GM19467 (cell line): ENCODE data around the gene SEC22B.
"Not testable (repeated sequence)": the region's sequence is repeated elsewhere in the genome, so short reads cannot be mapped to it uniquely, and the experiment has no call there.

Source experiments
- ATAC-seq: cut with Tn5 transposase; IDR thresholded peaks from one replicate; pipeline ENCODE4 v1.9.1; 2021; ENCODE audit warnings: mild to moderate bottlenecking, moderate library complexity; ENCODE audit not compliant: unreplicated experiment

Gene SEC22B

DNA sequence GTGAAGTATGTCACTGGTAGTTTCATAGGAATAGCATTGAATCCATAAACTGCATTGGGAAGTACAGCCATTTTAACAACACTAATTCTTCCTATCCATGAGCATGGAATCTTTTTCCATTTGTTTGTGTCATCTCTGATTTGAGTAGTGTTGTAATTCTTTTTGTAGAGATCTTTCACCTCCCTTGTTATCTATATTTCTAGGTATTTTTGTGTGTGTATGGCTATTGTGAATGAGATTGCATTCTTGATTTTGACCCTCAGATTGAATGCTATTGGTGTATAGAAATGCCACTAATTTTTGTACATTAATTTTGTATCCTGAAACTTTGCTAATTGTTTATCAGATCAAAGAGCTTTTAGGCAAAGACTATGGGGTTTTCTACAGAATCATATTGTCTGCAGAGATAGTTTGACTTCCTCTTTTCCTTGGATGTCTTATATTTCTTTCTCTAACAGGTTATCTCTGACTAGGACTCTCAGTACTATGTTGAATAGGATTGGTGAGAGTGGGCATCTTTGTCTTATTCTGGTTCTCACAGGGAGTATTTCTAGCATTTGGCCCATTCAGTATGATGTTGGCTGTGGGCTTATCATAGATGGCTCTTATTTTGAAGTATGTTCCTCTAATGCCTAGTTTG, 26.8 kb downstream of the SEC22B start:
- not testable (repeated sequence) for ATAC-seq

DNA sequence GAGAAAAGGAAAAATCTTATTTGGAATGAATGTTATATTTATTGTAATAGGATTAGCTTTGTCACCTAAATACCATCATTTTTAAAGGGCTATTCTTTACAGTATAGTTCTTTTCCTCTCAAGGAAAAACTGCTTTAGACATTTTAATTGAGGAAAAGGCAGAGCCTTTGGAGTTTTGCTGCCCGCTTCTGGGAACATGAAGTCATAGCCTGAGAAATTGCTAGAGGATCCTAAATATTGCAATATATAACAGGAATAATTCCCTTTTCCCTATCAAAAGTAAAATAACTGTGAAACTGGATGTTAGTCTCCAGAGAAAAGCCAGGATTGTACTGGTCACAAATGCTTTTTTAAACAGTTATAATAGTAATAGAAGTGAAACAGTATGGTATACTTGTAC, 30.5 kb downstream of the SEC22B start:
- not testable (repeated sequence) for ATAC-seq

DNA sequence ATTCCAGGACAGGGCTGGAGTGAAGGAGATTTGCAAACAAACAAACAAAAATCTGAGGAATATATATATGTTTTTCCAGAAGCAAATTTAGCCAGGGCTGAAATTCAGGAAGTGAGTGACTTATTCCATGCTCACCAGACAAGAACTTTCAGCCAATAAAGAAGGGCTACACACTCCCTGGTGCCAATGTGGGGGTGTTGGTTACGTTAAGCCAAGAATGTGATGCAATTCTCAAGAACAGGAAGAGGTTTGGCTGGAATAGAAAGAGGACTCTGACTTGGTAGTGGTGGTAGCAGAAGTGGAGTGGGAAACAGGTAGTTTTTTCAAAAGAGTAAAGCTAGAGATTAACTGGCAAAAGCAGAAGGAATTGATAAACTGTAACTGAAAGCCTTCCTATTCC, 31.7 kb downstream of the SEC22B start:
- ATAC-seq = not testable (repeated sequence)

DNA sequence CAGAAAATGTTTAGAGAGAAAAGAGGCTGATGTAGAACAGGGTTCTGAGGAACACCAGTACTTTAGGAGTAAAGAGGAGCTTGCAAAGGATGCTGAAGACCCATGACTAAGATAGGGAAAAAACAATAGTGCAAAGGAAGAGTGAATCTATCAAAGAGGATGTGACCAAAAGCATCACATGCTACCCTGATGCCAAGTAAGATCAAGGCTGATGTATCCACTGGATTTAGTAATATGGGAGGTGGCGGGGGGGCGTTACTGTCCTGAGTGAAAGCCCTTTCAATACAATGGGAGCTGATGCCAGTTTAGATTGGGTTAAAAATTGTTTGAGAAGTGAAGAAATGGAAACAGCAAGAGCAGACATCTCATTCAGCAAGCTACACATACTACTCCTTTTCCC, 32.2 kb downstream of the SEC22B start:
- ATAC-seq = not testable (repeated sequence)

DNA sequence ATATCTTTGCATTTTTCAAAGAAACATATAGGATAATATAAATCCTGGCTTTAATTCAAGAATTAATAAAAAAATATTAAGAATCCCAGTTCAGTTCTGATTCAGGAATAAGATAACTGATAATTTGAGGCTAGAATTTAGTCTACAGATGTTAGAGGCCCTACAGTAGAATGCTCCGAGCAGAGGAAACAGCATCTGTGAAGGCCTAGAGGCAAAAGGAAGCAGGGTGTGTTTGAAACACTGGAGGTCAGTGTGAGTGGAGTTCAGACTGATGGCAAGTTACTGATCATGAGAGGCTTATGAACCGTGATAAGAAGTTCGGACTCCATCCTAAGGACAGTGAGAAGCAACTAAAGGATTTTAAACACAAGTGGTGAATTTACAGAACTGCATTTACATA, 33.0 kb downstream of the SEC22B start:
- ATAC-seq = not testable (repeated sequence)

DNA sequence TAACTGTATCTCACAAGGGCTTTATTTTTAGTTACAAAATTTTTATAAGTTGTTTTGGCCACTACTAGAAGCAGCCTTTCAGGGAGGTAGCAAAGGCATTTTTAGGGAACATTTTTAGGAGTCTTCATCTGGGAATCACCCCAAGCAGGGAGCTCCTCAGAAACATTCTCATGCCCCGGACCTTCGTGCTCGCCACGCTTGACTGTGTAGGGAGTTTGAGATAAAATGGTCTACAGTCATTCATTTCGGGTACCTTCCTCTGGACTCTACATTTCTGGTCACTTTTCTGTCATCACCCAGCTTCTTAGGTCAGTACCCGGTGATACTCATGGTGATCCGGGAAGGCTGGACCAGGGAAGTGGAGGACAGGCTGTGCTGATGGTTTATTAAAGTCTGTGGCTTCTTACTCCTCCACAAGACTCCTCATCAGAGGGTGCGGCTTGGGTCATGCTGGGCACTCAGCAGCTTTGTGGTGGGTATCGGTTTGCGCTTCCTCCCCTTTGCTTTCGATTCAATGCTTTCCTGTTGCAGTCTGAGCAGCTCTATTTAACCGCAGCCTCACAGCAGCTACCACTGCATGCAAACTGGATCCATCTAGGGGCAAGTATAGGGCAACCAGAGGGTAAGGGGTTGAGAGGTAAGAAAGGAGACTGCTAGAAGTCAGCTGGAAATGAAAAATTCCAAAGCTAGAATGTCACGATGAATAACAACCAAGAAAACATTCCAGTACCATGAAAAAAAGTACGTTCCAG, 33.6 kb downstream of the SEC22B start:
- ATAC-seq = peak; percentile 97

DNA sequence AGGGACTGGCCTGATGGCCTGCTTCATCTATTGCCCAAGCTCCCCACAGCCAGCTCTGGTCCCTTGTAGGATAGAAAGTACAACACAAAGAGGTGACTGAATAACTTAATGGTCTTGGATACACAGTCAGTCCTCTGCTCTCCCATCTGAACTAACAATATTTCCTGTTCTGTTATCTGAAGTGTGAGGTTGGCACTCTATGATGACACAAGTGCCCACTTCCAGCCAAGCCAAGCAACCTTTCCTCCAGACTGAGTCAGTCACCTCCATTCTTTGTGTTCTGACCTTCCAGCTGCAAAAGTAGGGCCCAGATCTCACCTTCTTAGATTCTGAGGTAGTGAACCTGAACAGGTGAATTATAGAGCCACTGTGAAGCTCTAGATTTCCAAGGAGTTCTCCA, 34.5 kb downstream of the SEC22B start:
- not testable (repeated sequence) for ATAC-seq

DNA sequence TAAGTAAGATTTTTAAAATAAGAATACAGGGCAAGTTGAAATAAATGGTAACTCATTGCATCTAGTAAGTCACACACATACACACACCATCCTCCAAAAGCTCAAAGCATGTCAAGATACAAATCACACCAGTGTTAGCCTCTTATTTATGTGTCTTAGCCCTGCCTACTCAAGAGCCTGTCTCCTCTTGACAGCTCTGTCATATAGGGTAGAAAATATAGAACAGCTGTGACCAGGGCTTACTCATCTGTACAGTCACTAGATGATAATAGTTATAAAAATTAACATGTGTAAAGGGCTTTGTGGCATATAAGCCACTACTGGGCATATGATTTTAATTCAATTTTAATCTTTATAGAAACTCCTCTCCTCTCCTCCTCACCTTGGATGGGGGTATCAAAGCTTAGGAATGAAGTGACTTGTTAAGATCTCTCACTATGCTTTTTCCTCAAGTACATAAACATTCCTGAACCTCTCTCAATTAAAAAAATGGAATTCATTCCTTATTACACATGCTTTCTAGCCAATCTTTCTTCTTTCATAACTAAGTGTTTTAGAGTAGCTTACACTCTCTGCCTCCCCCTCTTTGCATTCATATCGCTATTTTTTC, 35.6 kb downstream of the SEC22B start:
- not testable (repeated sequence) for ATAC-seq

DNA sequence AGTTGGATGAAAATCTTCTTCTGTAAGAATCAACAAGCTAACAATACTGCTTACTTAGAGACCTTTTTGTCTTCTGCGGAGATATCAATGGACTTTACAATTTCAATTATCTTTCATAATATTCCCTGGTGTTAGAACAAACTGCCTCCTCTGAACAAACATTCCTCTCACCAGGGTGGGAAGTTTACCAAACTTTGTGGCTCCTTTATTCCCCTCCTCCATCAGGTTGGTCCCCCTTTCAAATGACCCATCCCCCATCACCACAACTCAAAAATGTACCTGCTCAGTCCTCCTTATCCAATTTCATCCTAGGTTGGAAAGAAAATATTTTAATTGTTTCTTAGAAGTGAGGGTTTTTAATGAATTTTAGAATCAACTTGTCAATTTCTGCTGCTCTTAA, 40.2 kb downstream of the SEC22B start:
- ATAC-seq = not testable (repeated sequence)

DNA sequence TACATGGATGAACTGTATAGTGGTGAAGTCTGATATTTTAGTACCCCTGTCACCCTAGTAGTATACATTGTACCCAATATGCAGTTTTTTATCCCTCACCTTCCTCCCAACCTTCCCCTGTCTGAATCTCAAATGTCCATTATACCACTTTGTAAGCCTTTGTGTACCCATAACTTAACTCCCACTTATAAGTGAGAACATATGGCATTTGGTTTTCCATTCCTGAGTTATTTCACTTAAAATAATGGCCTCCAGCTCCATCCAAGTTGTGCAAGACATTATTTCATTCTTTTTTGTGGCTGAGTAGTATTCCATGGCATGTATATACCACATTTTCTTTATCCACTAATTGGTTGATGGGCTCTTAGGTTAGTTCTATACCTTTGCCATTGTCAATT, 42.4 kb downstream of the SEC22B start:
- not testable (repeated sequence) for ATAC-seq

DNA sequence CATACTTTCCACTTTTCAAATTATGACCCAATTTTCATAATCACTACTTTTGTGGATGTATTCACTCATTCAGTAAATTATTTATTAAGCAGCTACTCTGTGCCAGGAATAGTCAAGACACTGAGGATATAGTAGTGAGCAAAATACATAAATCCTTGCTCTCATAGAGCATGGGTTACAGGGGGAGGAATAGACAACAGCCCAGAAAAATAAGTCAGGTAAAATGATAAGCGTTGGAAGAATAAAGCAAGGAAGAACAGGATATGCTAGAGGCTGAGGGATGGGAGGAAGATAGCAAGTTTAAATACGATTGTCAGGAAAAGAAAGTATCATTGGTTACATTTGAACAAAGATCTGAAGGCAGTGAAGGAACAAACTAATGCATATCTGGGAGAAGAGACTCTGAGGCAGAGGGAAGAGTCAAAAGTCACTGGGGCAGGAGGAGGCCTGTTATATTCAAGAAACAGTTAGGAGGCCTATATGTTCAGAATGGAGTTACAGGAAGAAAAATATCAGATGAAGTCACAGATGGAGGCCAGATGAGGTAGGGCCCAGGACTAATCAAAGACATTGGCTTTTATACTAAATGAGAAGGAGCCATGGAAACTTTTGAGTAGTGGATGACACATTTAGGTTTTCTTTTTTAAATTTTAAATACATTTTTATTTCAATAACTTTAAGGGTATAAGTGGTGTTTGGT, 42.9 kb downstream of the SEC22B start:
- ATAC-seq = no peak

DNA sequence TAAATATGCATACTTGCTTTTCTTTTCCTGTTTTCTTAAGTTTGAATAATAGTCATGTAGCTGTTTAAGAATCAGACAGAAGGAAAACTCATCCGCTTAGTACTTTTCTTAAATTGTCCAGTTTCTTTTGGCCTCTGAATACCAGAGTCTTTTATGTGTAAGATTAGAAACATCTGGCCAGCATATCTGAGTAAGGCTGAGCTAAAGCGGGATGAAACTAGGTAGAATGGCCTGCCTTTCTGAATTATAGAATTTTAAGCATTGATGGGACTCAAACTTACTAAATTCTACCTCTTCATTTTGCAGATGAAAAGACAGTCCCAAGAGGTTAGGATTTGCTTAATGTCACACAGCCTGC, 43.9 kb downstream of the SEC22B start:
- ATAC-seq = not testable (repeated sequence)

DNA sequence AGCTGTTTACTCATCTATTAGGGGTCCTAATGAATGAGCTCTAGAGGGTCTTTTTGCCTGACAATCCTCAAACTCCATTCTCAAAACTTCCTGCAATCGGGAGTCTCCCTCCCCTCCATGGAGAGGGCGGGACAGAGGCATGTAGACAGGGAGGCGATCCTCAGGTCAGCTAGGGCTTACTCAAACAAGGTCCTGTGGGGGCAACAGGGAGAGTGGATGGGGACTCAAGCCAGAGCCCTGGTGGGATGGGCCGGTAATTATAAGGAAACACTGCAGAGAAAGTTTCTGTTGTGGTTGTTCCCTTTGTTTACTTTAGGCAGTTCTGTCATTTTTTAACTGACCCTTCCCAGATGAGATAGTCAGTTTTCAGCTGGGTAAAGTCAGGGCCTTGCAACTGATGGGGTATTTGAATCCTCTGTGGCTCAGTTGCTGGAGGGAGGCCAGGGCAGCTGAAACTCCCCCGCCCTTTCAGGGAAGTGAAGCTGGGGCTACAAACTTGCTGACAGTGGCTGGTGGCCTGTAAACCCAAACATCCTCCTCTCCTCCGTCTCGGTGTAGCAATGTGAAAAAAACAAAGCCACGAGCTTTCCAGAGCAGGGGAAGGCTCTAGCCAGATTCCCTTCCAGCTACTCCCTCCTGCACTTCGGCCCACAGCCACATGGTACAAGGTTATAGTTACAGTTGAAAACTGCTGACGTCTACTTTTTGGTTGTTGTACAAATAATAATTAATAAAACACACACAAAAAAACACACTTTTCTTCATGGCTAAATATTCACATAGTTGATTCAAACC, 44.5 kb downstream of the SEC22B start:
- ATAC-seq = not testable (repeated sequence)

DNA sequence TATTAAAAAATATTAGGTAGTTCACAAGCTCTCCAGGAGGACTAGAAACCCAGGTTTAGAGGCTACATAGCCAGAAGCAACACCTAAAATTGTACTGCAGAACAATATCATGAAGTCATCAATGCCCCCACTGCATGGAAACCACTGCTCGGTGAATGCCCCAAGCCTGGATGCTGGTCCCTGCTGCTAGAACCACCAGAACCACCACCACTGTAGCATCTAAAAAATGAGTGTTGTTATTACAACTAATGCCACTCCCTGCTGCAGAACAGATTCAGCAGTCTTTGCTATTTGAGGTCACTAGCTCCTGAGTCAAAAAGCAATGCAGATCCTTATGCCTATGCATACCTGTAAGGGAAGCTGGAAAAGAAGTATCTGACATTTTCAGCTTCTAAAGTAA, 48.4 kb downstream of the SEC22B start:
- ATAC-seq = not testable (repeated sequence)

DNA sequence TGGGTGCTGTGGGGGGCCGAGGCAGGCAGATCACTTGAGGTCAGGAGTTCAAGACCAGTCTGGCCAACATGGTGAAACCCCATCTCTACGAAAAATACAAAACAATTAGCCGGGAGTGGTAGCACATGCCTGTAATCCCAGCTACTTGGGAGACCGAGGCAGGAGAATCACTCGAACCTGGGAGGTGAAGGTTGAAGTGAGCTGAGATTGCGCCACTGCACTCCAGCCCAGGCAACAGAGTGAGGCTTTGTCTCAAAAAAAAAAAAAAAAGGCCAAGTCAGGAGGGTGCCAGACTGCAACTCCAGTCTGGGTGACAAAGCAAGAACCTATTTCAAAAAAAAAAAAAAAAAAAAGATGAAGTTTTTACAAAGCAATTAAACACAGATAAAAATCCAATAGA, 50.1 kb downstream of the SEC22B start:
- not testable (repeated sequence) for ATAC-seq

DNA sequence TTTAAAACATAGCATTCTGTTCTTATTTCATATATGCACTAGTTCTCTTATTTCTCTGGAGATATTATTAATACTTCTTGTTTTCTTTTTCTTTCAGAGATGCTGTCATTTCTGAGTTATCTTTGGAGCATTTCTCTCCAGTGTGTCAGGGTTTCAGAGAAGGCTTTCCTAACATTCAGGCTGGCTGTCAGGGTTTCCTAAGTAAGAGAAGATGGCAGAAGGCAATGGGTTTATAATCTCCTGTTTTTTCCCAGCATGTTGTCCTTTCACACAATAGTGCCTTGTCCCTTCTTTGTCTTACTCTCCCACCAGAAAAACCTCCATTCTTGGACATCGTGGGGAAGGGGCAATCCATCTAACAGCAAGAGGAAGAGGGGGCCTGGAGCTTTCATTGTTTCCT, 51.7 kb downstream of the SEC22B start:
- ATAC-seq = not testable (repeated sequence)

DNA sequence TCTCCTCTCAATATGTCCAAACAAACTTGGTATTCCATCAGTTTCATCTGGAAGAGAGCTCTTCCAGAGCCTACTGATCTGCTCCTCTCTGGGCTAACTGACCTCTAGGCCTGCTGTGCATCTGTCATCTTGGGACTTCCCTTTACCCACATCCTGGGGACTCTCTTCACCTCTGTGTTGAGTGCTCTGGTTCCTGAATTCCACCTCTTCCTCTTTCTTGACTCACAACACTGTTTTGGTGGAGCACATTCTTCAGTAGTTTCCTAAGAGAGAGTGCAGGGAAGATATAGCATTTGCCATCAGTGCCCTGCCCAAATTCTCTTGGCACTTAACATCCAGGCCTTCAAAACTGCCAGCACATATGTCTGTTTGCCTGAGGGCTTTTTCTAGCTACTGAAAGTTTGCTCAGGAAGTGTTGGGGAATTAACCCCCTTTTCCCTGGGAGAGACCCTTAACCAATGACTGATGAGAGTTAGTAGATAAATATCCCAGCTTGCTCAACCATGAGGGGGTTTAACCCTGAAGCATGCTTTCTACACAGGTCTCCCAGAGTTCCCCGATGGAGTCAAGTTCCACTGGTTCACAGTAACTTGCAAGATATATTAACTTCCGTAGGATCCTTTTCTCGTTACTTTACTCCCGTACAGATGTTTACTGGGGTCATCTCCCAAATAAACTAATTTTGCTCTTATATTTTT, 52.4 kb downstream of the SEC22B start:
- peak; percentile 55 for ATAC-seq

DNA sequence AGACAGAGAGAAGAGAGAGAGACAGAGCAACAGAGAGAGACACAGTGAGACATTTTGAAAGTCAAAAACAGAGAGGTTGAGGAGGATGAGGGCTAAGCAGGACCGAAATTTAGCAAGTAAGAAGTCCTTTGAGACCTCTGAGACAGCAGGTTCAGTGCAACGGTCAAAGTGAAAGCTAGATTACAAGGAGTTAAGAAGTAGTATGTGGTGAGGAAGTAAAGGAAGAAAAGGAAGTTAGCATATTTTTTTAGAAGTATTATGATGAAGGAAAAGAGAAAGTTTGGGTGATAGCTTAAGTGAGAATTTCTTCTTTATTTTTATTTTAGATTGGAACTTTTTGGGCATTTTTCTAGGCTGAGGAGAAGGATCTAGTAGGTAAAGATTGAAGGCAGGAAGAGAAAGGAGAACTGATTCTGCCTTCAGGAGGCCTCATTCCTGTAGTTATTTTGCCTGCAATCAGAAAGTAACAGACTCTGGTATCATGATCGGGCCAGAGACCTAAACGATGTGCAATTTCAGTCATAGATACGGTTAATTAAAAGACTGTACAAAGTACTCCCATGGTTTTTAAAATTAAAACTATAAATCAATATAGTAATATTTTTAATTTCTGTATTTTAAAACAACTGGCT, 53.9 kb downstream of the SEC22B start:
- ATAC-seq = peak; percentile 79

DNA sequence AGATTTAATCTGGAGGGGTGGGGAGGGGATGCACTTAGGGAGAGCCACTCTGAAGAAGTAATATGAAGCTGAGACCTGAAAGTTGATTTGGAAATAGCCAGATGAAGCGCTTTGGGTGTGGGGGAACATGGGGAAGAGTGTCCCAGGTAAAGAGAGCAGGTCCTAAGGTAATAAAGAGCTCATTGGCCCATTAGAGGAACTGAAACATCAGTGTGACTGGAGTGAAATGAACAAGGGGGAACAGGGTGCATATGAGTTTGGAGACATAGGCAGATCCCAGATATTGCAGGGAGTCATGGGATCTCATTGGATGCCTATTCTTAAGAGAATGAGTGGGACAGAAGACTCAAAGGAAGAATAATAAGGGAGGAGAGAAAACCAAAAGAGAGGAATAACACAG, 54.5 kb downstream of the SEC22B start:
- not testable (repeated sequence) for ATAC-seq

DNA sequence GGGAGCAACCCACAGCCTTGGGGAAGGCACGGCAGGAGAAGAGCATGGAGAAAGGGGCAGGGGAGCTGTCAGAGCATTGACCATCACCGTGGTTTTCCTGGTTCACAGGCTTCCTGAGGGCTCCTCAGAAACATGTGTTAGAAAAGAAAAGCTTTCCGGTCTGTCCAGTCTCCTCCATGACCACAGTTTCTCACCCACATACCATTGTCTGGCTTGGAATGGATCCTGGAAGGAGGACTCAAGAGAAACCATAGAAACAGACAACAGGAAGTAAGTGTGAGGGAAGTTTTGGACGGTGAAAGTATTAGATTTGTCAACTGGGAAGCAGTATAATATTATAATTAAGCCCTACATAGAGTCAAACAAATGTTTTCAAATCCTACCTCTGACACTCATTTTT, 55.8 kb downstream of the SEC22B start:
- not testable (repeated sequence) for ATAC-seq
